GM23338 (cell line): Measurements from ENCODE around the gene CABYR.

Source experiments
- CTCF ChIP-seq, 2 experiments: fragments of 200-600 bp in 1 of 2; sonication (generic) in 1 of 2; conservative IDR thresholded peaks; 2 replicates each; pipeline versions ENCODE4 v1.5.1 to v1.6.1; 2016 to 2017; ENCODE audit warnings: antibody characterized with exemption in 2 of 2, low read depth in 2 of 2, mild to moderate bottlenecking in 2 of 2, moderate library complexity in 1 of 2
- EZH2 ChIP-seq: fragments of 200-600 bp; sonication (generic); IDR thresholded peaks from one replicate; pipeline ENCODE4 v1.8.0; 2017; ENCODE audit warnings: antibody characterized with exemption, mild to moderate bottlenecking, low read depth; ENCODE audit not compliant: unreplicated experiment
- EZH2phosphoT487 ChIP-seq: fragments of 200-600 bp; sonication (generic); IDR thresholded peaks from one replicate; pipeline ENCODE4 v1.8.1; 2018; ENCODE audit warnings: antibody characterized with exemption; ENCODE audit not compliant: unreplicated experiment
- JUNB ChIP-seq: IDR thresholded peaks from one replicate; pipeline ENCODE4 v1.6.1; 2016; ENCODE audit warnings: antibody characterized with exemption; ENCODE audit not compliant: unreplicated experiment
- NANOG ChIP-seq: IDR thresholded peaks from 2 replicates; pipeline ENCODE4 v1.6.1; 2016; ENCODE audit warnings: antibody characterized with exemption, borderline replicate concordance
- POLR2AphosphoS5 ChIP-seq: IDR thresholded peaks from 2 replicates; pipeline ENCODE4 v1.6.1; 2016; ENCODE audit warnings: antibody characterized with exemption, low read depth
- REST ChIP-seq: IDR thresholded peaks from one replicate; pipeline ENCODE4 v1.6.1; 2018; ENCODE audit warnings: antibody characterized with exemption; ENCODE audit not compliant: unreplicated experiment
- ZNF114 ChIP-seq: fragments of 250-450 bp; sonication (Bioruptor Pico); IDR thresholded peaks from 2 replicates; pipeline ENCODE4 v1.5.0; 2020; ENCODE audit warnings: mild to moderate bottlenecking, moderate library complexity

DNA sequence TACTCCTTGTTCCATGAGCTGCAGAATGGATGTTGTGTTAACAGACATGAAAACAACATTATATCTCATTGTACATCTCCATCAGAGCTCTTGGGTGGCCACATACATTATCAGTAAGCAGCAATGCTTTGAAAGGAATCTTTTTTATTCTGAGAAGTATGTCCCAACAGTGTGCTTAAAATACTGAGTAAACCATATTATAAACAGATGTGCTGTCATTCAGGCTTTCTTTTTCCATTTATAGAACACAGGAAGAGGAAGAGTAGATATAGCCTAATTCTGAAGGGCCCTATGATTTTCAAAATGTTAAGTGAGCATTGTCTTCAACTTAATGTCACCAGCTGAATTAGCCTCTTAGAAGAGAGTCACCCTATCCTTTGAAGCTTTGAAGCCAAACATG, 44.3 kb upstream of the CABYR start:
- no peak for TF ChIP-seq CTCF (conservative IDR thresholded peaks at IDR 0.05; ENCODE audit: low read depth in 2 of 2)
- TF ChIP-seq EZH2phosphoT487: no peak
- TF ChIP-seq EZH2: no peak
- no peak for TF ChIP-seq JUNB
- no peak for TF ChIP-seq POLR2AphosphoS5
- no peak for TF ChIP-seq REST
- no peak for TF ChIP-seq NANOG
- TF ChIP-seq ZNF114 (CRISPR knock-in tag): no peak
